ENCODE results near the gene C2orf49.
A peak's percentile ranks its signal among the peaks of the same experiment; 100 is the strongest.

C2orf49 gene

DNA sequence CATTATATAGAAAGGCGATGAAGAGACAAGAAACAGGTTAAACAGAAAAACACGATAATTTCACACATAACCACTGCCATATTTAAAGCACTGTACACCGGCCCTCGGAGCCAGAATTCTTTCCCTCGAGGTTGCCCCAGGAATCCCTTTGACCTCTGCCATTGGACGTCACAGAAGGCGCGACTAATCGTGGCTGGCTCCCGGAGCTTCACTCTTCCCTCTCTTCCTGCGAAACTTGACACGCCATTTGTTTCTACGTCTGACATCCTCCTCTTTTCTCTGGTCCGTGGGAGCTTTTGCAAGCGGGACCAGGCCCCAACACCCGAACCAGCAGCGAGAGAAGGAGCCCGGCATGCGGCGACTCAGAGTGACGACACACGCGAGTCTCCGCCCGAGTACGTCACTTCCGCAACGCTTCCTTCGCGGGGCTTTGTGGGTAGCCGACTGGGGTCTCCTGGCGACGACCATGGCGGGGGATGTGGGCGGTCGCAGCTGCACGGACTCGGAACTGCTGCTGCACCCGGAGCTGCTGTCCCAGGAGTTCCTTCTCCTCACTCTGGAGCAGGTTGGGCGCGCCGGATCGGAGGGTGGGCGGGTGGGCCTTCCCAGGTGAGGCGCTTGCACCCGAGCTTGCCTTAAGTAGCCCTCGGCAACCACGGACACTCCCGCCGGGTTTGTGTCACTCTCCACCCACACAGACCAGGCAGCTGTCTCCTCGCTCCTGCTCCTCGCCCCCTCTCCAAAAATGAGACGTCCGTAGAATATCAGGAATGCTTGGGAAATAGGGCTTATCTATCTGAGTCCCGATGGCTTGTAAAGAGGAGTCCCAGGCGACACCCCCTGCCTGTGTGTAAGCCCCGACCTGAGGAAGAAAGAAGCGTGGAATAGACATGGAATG, at the start of gene C2orf49:
Gene C2orf49 (plus strand): TSS at position 419 of the 898 bp plus-strand sequence. CDS start 48 bp downstream, at position 467.
- peak in 1 of 2 experiments; percentile 82 for DNase-seq

DNA sequence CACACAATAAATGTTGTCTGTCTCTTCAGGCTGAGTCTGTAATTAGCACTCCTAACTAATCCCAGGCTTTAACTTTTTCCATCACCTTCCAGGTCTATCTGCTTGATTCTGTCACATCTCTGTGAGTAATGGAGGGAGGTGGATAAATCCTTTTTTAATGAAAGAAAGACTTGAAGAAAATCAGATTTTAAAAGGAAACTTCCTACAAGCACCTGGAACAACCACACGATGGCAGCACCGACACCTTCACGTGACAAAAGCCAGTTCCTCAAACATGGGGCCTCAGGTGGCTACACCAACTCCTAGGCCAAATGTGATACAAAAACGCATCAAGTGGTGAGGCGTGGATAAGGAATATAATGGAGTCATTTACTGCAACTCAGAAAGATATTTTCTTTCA, 49.6 kb upstream of the C2orf49 start:
- DNase-seq: no peak

DNA sequence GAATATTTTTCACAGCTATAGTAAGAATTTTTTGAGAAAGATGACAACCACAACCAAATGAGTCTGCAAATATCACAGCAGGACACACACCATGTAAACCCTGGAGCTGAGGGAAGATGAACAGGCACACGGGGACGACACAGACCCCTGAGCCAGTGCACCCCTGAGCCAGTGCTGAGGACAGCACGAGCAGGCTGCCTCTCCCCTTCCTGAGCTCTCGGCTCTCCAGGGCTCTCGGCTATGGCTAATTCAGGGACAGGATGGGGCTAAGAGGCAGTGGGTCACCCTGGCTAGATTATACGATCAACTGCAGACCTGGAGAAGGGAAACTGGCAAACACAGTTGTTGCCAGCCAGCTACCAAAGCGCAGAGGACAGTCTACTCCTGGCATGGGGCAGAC, 49.2 kb upstream of the C2orf49 start:
- DNase-seq: no peak

DNA sequence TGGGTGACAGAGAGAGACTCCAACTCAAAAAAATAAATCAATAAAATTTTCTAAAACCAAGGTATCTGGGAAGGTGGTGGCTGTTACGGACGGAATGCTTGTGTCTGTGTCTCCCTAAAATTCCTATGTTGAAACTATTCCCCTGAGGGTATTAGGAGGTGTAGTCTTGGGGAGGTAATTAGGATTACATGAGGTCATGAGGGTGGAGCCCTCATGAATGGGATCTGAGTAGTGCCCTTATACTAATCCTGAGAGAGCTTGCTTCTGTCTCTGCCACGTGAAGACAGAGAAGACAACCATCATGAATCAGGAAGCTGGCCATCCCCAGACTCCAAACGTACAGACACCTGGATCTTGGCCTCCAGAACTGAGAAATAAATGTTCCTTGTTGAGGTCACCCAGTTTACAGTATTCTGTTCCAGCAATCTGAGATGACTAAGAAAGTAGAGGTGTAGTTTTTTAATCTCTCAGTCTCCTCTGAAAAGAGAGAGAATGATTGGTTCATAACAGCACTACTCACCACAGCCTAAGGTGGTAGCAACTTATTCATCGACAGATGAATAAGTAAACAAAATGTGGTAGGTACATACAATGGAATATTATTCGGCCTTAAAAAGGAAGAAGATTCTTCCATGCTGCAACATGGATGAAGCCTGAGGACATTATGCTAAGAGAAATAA, 46.2 kb upstream of the C2orf49 start:
- DNase-seq: no peak

DNA sequence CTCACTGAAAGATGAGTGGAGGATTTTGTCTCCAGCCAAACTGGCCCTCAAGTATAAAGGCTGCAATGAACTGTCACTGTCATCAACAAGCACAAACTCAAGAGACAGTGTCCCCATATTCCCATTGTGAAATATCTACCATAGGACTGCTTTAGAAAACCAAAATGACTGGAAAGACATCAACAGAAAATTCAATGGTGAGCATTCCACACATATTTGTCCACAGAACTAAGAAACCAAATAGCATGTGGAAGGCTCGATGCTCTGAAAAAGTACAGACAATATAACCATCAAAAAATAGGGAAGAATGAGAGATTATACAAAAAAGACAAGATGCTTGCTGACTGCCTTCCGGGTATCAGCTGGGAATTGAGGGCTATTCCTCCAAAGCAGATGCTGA, 45.4 kb upstream of the C2orf49 start:
- DNase-seq: no peak

DNA sequence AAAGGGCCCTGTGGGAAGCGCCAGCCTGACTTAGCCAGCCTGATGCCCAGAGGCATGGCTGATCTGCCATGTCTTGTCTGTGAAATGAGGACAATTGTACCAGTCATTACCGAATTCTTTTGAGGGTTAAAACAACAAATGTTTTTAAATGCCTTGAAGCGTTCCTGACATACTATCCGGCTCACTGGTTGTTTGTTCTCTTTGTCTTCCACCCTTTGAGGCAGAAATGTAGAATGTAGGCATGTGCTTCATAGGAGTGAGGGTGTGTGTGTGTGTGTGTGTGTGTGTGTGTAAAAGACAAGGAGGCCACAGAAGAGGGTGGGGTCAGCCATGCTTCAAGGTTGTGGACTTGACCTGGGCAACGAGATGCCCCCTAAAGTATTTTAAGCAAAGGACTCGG, 43.3 kb upstream of the C2orf49 start:
- no peak for DNase-seq

DNA sequence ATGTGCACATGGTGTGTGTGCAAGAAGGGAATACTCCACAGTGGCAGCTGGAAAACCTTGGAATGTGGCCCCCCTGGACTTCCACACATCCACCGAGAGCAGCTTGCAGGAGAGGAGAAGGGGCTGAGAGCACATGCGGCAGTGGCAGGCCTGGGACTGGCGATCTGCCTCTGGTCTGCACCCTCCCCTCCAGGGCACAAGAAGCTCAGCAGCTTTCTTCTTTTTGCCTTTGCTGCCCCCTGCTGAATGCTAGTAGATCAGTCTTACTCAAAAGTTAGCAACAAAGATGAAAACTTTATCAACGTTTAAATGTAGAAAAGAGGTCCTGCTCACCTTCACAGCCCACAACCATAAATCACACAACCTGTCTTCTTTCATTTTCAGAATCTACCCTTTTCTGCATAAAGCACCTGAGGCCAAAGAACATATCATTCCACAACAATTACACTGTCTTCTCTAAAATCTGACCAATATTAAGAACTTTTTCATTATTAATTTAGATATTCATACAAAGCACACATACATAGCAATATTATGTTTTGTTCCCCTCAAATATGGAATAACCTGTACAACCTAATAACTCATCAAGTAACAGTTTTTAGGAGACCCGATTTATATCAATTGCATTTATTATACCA, 42.4 kb upstream of the C2orf49 start:
- no peak for DNase-seq

DNA sequence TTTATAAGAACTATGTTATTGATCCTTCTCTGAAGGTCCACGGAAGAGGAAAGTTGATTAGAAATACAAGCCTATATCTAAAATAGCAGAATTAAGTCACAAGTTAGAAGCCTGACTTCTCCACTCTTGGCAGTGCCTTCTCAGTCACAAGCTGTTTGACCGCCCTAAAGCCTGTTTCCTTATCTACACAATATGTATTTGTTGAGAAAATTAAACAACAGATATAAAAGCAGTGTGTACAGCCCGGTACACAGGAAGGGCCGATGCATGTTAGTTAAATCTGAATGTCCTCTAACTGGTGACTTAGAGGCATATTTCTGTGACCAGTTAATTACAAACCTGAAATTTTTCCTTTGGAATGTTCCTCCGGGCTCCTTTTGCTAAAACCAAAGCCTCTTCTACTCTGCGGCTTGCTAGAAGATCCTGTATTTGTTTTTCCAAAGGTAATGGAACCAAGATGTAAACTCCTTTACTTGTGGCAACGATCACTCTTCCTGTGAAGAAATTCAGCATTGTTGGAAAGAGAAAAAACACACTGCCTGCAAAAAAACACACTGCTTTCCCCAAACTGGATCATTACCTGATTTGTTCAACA, 41.2 kb upstream of the C2orf49 start:
- no peak for DNase-seq

DNA sequence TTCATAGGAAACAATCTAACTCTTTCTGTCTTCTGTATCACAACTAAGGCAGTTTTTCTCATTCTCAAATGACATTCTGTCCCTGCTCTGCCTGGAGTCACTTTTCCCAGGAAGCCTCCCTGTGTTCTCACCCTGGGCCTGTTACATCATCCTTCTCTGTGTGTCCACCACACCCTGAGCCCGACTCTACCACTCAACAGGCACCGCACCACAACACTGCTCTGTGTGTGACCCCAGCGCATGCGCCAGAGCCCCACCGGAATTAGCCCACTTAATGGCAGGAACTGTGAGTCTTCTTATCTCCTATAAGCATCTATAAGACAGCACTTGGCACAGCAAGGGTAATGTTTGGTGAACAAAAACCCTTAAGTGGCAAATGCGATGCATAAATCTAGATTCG, 40.1 kb upstream of the C2orf49 start:
- no peak for DNase-seq

DNA sequence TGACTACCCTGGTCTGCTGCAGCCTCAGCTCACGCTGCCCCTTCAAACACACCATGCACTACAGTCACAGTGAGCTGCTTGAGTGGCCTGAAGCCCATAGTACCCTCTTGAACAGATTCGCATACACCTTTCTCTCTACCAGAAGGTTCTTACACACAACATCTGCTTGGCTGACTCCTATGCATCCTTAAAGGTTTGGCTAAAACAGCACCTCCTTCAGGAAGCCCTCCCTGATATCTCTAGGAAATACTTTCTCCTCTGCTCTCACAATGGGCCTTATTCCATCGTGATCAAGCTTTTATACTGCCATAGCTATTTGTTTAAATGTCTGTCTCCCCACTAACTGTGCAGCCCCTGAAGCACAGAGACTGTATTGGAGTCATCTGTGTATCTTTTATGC, 39.3 kb upstream of the C2orf49 start:
- no peak for DNase-seq

DNA sequence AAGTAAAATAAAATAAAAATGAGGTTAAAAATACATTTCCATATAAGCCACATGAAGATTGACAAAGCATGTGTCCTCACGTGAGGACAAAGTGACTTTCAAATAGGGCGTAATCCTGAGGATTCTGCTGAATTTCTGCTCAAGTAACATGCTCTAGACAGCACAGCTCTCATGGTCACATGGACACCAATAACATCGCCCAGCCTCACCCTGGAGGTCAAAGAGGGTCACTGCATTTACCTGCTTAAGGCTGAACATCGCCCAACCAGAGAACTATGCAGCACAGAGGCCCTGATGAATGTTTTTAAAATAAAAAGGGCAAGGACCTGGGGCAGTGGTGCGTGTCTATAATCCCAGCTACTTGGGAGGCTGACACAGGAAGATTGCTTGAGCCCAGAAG, 38.0 kb upstream of the C2orf49 start:
- DNase-seq: no peak

DNA sequence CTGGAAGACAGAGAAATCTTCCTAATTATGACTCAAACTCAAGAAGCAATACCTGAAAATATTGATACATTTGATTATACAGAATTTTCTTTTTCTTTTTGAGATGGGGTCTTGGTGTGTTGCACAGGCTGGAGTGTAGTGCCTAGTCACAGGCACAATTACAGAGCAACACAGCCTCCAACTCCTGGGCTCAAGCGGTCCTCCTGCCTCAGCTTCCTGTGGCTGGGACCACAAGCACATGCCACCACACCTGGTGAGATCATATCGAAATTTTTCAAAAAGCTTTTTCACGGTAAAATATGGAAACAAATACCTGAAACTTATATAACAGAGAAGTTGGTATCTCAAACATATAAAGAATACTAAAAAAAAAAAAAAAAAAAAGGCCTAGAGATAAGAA, 35.7 kb upstream of the C2orf49 start:
- no peak for DNase-seq

DNA sequence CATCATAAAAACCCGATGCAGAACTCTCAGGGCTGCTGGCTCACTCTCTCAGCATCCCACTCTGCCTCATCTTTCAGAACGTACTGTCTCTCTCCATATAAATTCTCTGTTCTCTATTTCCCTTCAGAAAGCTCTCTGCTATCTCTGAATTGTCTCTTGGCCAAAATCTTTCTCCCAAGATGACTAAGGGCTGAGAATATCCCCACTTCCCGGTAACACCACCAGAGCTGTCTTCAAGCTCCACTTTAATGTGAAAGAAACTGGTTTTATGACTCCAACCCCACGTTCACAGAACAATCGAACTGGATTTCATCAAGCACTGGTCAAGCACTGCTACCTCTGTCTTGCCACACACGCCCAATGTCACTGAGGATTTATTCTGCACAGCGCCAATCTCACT, 30.2 kb upstream of the C2orf49 start:
- DNase-seq: no peak

DNA sequence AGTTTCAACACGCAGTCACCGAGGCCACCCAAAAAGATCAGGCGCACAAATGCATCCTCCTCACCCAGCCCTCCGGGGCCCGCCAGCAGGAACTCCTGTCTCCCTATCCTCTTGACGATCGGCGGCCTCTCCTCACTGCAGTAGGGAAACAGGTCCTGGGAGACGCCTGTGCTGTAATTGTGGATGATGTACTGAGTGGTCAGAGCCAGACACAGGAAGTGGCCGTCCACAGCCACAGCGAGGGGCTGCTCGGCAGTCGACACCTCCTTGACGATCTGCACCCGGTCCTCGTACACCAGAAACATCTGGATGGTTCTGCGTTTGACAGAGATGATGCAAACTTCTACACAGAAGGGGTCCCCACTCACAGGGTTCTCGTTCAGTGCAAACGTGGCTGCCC, 29.8 kb upstream of the C2orf49 start:
- no peak for DNase-seq

DNA sequence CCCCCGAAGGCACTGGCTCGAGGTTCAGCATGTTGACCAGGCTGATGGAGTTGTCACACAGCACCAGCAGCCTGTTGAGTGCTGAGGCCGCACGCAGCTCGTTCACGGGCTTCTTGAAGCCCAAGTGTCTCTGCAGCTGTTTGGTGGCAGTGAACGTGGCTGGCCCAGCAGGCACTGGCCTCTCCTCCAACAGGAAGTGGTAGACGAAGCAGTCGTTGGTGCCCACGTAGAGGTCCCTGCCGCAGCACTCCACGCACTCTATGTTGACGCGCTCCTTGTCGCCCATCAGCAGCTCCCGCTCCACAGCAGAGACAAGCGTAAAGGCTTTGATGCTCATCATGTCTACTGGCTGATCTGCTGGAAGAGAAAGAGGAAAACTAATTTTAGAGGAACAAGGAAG, 29.4 kb upstream of the C2orf49 start:
- no peak for DNase-seq

DNA sequence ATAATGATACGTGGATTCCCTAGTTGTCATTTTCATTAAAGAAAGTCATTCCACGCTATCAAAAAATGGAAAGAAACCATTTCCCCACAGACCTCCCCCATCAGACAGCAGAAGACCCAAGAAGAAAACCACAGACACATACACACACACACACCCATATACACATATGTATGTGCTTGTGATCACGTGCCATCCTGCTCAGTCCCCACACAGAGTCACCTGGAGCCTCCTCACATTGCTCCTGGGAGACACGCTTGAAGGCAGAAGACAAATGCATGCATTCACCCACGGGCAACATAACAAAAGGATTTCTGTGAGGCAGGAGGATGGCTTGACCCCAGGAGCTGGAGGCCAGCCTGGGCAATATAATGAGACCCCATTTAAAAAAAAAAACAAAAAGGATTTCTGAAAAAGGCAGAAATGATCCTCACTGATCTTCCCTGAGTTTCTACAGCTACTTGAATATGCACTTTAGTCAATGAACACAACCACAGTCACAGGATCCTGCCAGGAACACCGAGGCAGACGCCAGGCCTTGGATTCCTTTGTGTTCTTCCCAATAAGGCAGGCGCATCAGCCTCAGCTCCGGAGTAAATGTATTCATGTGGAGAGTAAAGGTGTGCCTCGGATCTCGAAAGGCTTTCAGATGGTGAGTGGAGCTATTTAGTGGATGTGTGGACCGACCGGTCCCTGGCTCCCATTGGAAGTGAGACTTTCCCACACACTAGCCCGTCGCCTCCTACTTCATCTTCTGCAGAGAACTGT, 28.8 kb upstream of the C2orf49 start:
- DNase-seq: no peak

DNA sequence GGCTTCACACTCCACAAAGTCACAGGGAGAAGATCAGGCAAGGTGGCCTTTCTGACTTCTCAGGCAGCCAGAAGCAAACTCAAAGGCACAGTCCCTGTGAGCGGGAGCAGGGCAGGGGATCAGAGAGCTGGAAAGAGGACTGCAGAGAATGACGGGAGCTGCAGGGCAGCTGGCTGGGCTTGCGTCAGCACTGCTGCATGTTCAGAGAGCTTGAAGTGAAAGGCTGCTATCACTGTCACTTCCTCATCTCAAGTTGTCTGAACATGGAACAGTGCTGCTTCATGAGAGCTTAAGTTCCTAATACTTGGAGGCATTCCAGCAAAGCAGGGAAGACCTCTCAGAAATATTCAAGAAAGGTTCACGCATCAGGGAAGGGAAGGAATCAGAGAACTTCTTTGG, 28.2 kb upstream of the C2orf49 start:
- DNase-seq: no peak

DNA sequence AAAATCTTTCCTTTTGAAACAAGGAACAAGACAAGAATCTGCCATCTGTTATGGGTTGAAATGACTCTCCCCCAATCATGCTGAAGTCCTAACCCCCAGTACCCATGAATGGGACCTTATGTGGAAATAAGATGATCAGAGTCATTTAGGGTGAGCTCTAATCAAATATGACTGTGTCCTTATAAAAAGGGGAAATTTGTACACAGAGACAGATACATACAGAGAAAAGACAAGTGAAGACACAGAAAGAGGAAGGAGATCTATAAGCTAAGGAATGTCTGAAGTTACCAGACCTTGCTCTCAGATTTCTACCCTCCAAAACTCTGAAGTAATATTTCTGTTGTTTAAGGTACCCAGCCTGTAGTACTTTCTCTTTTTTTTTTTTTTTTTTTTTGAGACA, 23.5 kb upstream of the C2orf49 start:
- DNase-seq: no peak

DNA sequence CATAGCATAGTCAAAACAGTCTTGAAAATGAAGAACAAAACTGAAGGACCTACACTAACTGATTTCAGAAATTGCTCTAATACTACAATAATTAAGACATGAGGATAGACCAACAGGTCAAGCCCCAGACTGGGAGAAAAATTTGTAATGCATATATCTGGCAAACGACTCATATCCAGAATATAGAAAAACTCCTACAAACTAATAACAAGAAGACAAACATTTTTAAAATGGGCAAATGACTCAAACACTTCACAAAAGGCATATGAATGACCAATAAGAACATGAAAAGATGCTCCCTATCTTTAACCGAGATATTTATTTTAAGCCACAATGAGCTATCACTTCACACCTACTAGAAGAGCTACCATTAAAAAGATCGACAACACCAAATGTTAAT, 22.0 kb upstream of the C2orf49 start:
- DNase-seq: no peak

DNA sequence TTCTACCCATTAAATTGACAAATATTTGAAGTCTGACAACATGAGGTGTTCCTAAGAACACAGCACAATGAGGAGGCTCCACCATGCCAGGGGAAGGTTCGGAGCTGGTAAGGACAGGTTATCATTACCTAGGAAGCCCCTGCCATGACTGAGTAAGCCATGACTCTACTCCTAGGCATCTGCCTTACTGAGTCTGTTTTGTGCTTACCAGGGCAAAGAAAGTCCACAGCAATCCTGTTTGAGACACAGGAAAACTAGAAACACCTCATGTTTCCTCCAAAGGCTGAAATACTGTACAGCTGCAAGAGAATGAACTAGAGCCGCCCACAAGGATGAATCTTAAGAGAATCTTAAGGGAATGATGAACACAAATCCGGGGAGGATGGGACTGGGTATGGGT, 19.4 kb upstream of the C2orf49 start:
- no peak for DNase-seq

DNA sequence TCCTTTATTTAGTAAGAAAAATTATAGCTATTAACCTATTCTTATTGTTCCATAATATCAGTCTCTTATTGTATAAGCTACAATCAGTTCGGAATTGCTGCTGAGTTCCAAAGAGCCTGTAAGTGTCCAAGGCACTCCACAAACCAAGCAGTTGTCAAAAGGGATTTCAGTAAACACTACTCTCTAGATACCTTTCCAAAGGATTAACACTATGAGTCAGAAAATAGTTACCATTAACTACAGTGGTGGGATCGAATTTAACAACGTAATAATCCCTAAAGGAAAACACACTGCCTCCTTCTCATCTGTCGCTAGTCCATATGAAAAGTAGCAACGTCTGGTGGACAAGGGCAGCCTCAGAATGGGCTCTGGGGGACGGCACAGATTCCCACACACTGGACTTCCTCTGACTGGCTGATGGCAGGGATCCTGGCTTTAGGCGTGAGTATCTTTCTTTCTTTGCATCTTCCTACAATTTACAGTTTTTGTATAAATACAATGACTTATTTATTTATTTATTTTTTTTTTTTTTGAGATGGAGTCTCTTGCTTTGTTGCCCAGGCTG, 16.6 kb upstream of the C2orf49 start:
- no peak for DNase-seq

DNA sequence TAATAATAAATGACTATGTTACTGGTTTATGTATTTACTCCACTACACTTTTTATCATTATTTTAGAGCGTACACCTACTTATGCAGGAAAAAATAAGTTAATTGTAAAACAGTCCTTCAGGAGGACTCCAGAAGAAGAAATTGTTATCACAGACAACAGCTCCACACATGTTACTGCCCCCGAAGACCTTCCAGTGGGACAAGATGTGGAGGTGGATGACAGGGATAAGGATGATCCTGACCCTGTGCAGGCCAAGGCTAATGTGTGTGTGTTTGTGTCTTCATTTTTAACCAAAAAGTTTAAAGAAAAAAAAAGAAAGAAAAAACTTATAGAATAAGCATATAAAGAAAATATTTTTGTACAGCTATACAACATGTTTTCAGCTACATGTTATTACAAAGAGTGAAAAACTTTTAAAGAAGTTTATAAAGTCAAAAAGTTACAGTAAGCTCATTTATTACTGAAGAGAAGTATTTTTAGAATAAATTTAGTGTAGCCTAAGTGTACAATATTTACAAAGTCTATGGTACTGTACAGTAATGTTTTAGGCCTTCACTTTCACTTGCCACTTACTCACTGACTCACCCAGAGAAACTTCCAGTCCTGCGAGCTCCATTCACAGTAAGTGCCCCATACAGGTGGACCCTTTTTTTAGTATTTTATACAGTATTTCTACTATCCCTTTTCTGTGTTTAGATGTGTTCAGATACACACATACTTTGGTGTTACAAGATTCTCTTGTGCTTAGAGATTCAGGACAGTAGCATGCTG, 15.3 kb upstream of the C2orf49 start:
- no peak for DNase-seq
